ENCODE results near the gene GABRR3. TPM values are rescaled to one million over a fixed set of nuclear protein-coding genes. Genes with fewer than 3 reads are reported as not detected.

Gene GABRR3
- total RNA-seq, 1 experiment from 2014 or later = not detected

DNA sequence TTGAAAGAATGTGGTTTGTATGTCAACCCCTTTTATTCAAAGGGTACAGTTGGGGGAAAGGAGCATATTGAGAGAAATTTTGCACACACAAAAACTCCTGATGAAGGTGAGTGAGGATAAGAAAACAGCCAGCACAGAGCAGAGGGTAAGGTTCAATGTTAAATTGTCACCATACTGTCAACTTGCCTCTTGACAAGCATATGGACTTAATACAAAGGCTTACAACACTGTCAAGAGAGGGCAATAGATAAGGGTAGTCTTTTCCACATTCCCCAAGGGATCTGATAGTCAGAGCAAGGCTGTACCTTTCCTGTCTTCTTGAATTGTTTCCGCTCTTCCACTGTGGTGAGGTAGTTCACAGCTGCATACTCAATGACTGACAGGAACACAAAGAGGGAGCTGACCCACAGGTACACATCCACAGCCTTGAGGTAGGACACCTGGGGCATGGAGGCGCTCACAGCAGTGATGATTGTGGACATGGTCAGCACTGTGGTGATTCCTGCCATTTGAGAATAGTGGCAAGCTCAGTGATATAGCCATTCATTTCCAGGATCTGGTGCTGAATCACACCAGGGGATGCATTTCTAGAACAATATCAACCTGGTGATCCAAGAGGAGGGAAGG, 42.5 kb downstream of the GABRR3 start:
- DNase-seq (ENCODE audit: extremely low read depth, low read depth) = no peak

- no peak for DNase-seq (ENCODE audit: extremely low read depth, low read depth)
Observed at GRCh38 chr3:97991293-97991682, 43.8 kb downstream of the GABRR3 start.

- no peak for DNase-seq (ENCODE audit: extremely low read depth, low read depth)
Observed at GRCh38 chr3:97990624-97991292, 44.4 kb downstream of the GABRR3 start.

- no peak for DNase-seq (ENCODE audit: extremely low read depth, low read depth)
Observed at GRCh38 chr3:97988784-97989568, 46.1 kb downstream of the GABRR3 start.

DNA sequence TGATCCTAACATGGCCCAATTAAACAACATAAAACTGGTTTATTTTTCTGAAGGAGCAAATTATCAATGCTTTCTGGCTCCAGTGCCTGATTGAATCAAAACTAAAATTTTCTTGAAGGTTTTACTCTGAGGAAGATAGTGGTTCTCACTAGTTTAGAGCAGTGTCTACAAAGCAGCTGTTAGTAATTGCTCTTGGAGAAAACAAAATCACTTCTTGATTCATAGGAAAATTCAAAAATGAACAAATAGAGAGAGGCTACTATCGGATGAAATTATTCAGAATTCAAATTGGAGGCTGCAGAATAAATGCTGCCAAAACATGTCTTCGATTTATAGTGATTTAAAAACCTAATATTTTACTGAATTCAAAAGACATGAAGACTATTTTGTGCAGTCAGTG, 47.8 kb downstream of the GABRR3 start:
- DNase-seq (ENCODE audit: extremely low read depth, low read depth) = no peak

DNA sequence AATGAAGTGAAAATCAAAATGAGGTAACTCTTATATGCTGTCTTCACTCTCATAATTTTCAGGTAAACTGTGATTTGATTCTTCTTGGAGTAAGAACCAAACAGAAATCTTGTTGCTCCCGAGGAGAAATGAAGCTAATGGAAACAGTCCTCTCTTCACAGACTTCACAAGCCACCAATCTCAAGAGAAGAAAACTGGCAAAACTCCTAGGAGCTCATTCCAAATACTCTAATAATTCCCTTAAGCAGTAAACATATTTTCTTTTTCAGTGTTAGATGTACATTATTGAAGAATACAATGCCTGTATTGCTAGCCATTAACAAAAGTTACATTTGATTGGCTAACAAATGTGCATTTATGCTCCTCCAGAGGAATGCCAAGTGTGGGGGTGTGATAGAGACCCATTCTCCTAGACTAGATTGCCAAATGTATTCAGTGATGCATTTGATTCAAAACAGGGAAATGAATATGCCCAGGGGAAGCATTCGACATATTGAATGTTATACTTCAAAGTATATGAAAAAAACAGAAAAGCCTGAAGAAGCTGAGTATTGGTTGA, 51.1 kb downstream of the GABRR3 start:
- no peak for DNase-seq (ENCODE audit: extremely low read depth, low read depth)

DNA sequence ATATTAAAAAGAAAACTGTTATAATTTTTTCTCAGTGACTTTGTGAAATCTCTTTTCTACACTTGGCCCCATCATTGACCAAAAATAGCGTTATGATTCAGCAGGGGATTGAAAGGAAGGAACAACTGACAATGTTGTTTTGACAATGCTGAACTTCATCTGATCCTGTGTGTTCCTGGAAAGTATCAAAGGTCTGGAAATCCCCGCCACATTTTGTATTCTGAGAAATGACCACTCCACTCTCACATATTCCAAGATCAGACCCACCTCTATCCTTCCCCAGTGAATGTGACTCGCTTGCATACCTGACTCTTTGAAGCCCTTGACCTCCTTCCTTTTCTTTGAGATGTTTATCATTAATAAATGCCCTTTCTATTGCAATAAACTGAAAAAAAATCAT, 53.2 kb downstream of the GABRR3 start:
- no peak for DNase-seq (ENCODE audit: extremely low read depth, low read depth)

GRCh38 chr3:97979610-97980009, 55.5 kb downstream of the GABRR3 start:
- DNase-seq (ENCODE audit: extremely low read depth, low read depth) = no peak

DNA sequence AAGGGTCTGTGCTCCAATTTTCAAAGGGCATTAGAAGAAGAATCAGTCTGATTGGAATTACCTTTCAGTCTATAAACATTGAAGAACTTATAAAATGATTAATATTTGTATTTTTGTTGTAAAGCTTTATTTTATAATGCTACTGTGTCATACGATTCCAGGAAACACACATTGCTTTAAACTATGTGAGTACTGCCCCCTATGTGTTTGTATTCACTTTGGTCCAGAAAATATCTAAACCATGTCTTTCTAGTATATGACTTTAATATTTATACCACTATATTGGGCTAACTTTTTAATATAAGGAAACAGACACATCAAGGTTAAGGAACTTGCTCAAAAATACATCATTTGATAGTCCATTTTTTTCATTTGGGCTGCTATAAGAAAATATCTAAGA, 59.6 kb downstream of the GABRR3 start:
- DNase-seq (ENCODE audit: extremely low read depth, low read depth) = no peak

DNA sequence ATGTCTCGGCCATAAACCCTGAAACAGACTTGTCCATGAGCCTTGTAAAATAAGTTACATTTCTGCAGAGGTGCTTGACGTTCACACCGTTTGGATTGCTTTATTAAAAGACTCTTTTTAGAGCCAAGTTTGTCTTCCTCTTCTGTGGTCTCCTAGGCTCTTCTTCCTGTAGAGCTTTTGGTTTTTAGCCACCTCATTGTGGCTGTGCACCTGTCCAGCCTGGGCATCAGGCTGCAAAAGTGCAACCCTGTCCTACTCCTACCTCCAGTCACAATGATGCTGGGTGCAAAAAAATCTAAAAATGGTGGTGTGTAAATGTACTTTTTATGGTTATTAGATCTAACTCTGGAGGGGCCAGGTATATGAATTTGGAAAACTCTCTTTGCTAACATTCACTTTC, 60.1 kb downstream of the GABRR3 start:
- no peak for DNase-seq (ENCODE audit: extremely low read depth, low read depth)

DNA sequence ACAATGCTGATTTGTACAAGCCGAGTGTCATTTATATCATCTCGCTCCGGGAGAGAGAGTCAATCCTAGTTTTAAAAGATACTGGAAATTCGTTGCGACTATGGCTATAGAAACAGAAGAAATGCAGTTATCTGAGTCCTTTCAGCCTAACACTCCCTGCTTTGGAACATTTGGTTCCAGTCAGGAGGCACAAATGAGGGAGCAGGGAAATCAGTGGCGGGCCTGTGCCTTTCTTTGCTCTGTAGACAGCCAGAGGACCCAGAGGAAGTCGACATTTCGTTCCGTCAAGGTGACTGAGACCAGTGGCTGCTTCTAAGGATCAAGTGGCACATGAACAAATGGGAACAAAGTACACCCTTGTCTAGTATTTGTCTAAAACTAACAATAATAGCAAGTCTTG, 62.1 kb downstream of the GABRR3 start:
- DNase-seq (ENCODE audit: extremely low read depth, low read depth) = no peak

DNA sequence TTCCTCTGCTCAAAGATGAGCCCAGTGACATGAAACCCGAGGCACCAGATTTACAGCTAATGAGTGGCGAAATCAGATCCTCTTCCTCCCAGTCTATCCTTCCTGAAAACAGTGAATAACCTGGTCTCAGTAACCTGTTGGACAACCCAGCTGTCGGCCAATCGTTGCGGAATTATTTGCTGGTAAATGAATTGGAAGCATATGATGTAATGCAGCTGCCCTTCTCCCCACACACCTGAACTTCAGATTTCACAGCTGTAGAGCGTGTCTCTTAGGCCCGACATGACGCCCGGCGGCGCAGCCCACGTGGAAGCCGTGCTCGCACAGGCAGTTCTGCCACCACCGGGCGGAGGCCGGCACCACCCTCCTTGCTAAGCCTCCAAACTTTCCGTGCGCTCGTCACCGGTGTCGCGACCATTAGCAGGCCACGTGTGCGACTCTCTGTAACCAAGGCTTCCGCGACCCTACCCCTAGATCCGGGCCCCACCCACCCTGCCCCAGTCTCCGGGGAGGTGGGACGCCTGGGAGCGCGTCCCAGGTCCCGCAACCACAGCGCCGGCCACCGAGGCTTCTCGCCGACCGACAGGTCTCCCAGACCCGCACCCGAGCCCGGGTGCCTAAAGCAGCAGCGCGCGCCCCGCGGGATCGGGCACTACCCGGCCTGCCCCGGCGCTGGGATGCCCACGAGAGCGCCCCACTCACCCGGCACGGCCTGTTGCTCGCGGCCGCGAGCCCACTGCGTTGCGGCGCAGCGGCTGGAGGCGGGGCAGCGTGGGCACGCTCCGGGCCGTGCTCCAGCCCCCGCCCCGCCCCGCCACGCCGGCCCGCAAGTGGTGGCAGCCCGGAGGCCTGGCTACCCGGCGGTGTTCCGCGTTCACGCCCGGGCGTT, 63.2 kb downstream of the GABRR3 start, which contains the start of gene RIOX2:
Gene RIOX2 (minus strand): TSS at position 753 of the 889 bp plus-strand sequence. CDS start 4,838 bp downstream, outside the sequence.
- DNase-seq (ENCODE audit: extremely low read depth, low read depth) = peak; percentile 30

- DNase-seq (ENCODE audit: extremely low read depth, low read depth) = no peak
Observed at GRCh38 chr3:97970956-97971620, 64.0 kb downstream of the GABRR3 start.

DNA sequence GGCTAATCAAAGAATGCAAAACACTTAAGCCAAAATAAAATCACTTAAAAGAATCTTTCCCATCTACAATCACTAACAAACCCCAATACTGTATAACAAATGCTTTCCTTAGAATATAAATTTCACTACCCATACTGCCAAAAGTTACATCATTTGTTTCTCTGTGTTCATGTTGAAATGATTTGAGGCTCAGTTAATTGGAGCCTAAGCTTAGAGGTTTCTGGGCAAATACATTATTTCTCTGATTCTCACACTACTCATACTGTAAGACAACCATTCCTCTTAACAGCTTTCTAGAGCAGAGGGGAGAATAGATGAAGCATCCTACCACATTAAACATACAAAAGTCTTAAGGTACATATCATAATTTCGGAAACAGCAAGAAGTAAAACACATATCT, 65.0 kb downstream of the GABRR3 start:
- no peak for DNase-seq (ENCODE audit: extremely low read depth, low read depth)

GRCh38 chr3:97969541-97969940, 65.6 kb downstream of the GABRR3 start:
- DNase-seq (ENCODE audit: extremely low read depth, low read depth) = no peak

DNA sequence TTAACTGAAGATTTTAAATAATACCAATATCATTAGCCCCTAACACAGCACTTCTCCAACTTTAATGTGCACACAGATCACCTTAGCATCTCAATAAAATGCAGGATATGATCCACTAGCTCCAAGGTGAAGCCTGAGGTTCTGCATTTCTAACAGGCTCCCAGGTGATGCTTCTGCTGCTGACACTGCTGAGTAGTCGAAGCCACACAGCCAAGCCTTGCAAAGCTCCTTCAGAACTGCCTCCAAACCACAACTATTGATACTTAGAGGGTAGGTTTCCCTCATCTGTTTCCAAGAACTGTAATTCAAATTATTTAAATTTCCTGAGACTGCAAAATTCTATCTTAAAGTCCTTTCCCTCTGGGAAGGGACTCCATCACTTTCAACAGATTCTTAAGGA, 66.7 kb downstream of the GABRR3 start:
- no peak for DNase-seq (ENCODE audit: extremely low read depth, low read depth)

GRCh38 chr3:97967966-97968365, 67.1 kb downstream of the GABRR3 start:
- DNase-seq (ENCODE audit: extremely low read depth, low read depth) = no peak

DNA sequence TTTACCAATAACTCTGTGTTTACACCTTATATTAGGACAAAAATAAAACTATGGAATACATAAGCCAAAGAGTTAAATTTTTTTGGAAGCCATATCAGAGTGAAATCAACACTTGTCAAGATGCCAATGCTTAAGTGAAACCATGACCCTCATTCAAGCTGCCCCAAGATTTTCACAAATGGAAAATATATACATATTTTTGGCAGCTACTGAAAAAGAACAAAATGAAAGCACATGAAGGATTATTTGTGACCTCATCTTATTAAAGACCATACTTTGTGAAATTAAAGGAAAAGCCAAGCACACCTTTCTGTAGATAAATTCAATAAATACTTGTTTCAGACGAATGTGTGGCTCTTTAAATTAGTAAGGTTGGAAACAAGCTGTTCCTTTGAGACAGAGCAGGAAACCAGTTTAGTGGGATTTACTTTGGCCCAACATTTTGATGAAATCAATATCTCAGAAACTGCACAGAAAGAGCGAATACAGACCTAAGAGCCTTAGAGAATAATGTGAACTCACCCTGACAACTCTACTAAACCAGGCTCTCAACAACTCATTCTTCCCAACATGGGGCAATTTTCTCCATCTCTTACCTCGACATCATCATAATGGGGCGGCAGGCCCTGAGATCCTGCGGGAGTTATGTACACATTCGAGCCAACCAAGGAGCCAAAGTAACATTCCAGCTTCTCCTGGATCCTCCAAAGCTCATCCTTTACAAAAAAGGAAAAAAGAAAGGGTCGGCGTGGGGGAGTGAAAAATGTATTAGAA, 73.9 kb downstream of the GABRR3 start:
- no peak for DNase-seq (ENCODE audit: extremely low read depth, low read depth)

DNA sequence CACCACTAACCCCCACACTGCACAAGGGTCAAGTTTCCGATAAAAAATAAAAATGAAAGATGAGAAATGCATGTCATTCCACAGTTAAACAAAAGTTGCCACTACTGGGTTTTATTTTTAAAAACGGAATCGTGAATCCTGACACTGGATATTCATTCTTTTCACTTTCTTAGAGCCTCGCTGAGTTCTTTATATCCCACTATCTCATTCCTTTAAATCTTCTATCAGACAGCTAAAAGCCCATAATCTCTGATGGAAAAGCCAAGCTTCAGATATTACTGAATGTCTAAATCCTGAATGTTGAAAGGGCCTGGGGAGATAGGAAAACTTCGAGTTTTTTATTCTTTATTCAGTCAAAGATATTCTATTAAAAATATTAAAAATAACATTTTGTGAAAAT, 74.6 kb downstream of the GABRR3 start:
- DNase-seq (ENCODE audit: extremely low read depth, low read depth) = no peak
